Gastrocnemius medialis (tissue), 4 donors: Measurements from ENCODE around the gene NUDT12. TPM values are rescaled to one million over a fixed set of nuclear protein-coding genes. Genes with fewer than 3 reads are reported as not detected.

Experiments
- ATAC-seq, 2 donors: fragments of 150-250 bp; one replicate each; pipeline ENCODE4 v1.9.1; 2016
- DNase-seq, 2 donors: peaks; one replicate each; pipeline ENCODE4 v3.0.0-alpha.2; 2019
- H3K27ac ChIP-seq, 4 donors: fragments of 200-600 bp; sonication (generic); 1 replicate in 1 of 4; 2 replicates in 3 of 4; pipeline ENCODE4 v1.5.1; 2016 to 2018; ENCODE audit warnings: mild to moderate bottlenecking in 2 of 4, moderate library complexity in 1 of 4
- H3K27me3 ChIP-seq, 3 donors: fragments of 200-600 bp; sonication (generic) in 2 of 3; 1 replicate in 1 of 3; 2 replicates in 2 of 3; pipeline versions ENCODE4 v1.5.1 to v1.6.0; 2016 to 2019; ENCODE audit warnings: mild to moderate bottlenecking in 1 of 3, moderate library complexity in 1 of 3
- H3K36me3 ChIP-seq, 2 donors: fragments of 200-600 bp; sonication (generic) in 1 of 2; one replicate each; pipeline ENCODE4 v1.5.1; 2017 to 2018
- H3K4me1 ChIP-seq, 2 donors: fragments of 200-600 bp; sonication (generic) in 1 of 2; one replicate each; pipeline ENCODE4 v1.5.1; 2016 to 2017; ENCODE audit warnings: mild to moderate bottlenecking in 2 of 2
- H3K4me3 ChIP-seq, 4 donors: fragments of 200-600 bp; sonication (generic) in 3 of 4; 1 replicate in 1 of 4; 2 replicates in 3 of 4; pipeline ENCODE4 v1.5.1; 2016 to 2019; ENCODE audit warnings: mild to moderate bottlenecking in 2 of 4
- H3K9me3 ChIP-seq, 3 donors: fragments of 200-600 bp; sonication (generic) in 2 of 3; 1 replicate in 1 of 3; 2 replicates in 2 of 3; pipeline ENCODE4 v1.5.1; 2016 to 2019
- CTCF ChIP-seq, 5 experiments: fragments of 450-650 bp in 3 of 5; fragments of 200-600 bp in 2 of 5; sonication (generic) in 2 of 5; IDR thresholded peaks in 4 of 5; conservative IDR thresholded peaks in 1 of 5; 1 replicate in 4 of 5; 2 replicates in 1 of 5; pipeline ENCODE4 v1.5.1; 2016 to 2019; ENCODE audit warnings: antibody characterized with exemption in 5 of 5, mild to moderate bottlenecking in 3 of 5, moderate library complexity in 3 of 5
- POLR2A ChIP-seq, 2 donors: fragments of 450-650 bp; IDR thresholded peaks; one replicate each; pipeline ENCODE4 v1.6.1; 2017; ENCODE audit warnings: antibody characterized with exemption in 2 of 2, mild to moderate bottlenecking in 2 of 2, moderate library complexity in 2 of 2
- in situ Hi-C, 4 donors: fragments of 200-750 bp; cut with MboI; loops; one replicate each; pipeline versions ENCODE4 v1.15.0 to v1.8.0; 2017; ENCODE audit warnings: low sequenced_read_pairs in 4 of 4
- intact Hi-C: fragments of 100-400 bp; cut with DNase I; formaldehyde crosslinking; loops from one replicate; pipeline ENCODE4 v1.15.1; 2023; ENCODE audit warnings: low total_unique reads
- total RNA-seq, 4 donors: library from RNA; depleted of rRNA; stranded (reverse); fragments of >200 nt; gene quantifications; one replicate each; pipeline versions ENCODE4 v1.1.0 to v1.2.3, GENCODE V29; 2016

Gene NUDT12
- total RNA-seq, 4 donors from 2014 or later: 4.3 to 14.5 (median 11.6) TPM

DNA sequence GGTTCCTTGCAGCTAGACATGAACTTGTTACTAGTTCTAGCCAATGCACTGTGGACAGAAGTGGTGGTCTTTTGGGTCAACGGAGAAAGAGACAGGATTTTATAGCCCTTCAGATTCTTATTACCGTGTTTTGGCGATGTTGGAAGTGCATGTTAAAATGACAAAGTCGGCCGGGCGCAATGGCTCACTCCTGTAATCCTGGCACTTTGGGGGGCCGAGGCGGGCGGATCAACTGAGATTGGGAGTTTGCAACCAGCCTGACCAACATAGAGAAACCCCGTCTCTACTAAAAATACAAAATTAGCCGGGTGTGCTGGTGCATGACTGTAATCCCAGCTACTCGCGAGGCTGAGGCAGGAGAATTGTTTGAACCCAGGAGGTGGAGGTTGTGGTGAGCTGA is 9.1 kb upstream of the NUDT12 start:
- intact Hi-C loops (no loop called here), in situ Hi-C loops (no loop called here)
- Histone ChIP-seq H3K4me1 (no peaks in the 10 kb centered on the region), H3K36me3 (no peaks in the 10 kb centered on the region), H3K4me3 (no peak overlapping the region), H3K27me3 (no peaks in the 10 kb centered on the region), H3K27ac (no peak overlapping the region), H3K9me3 (no peaks in the 10 kb centered on the region)
- DNase-seq (no peak), ATAC-seq (no peak)
- TF ChIP-seq POLR2A (IDR thresholded peaks at IDR 0.05): no peak
- TF ChIP-seq CTCF (IDR thresholded peaks at IDR 0.05 in 4 of 5, conservative IDR thresholded peaks at IDR 0.05 in 1 of 5): no peak

- DNase-seq (no peak), ATAC-seq (no peak)
- no peak overlapping the region for H3K4me3 ChIP-seq
- no peaks in the 10 kb centered on the region for H3K27me3 ChIP-seq
- no peaks in the 10 kb centered on the region for H3K9me3 ChIP-seq
- H3K4me1 ChIP-seq: no peaks in the 10 kb centered on the region
- no peak for TF ChIP-seq CTCF (IDR thresholded peaks at IDR 0.05 in 4 of 5, conservative IDR thresholded peaks at IDR 0.05 in 1 of 5)
- H3K27ac ChIP-seq: no peak overlapping the region
- H3K36me3 ChIP-seq: no peaks in the 10 kb centered on the region
- intact Hi-C loops (no loop called here), in situ Hi-C loops (no loop called here)
These were observed 6.9 kb upstream of the NUDT12 start for GRCh38 chr5:103569313-103570060.

GRCh38 chr5:103565719-103566118 is 3.1 kb upstream of the NUDT12 start:
- intact Hi-C loops (no loop called here), in situ Hi-C loops (no loop called here)
- H3K36me3 ChIP-seq: no peaks in the 10 kb centered on the region
- peaks cover 8 to 16% of the 10 kb centered on the region in 2 donors for H3K4me1 ChIP-seq
- H3K9me3 ChIP-seq: no peaks in the 10 kb centered on the region
- DNase-seq (no peak), ATAC-seq (no peak)
- no peak overlapping the region for H3K27ac ChIP-seq
- no peak for TF ChIP-seq CTCF (IDR thresholded peaks at IDR 0.05 in 4 of 5, conservative IDR thresholded peaks at IDR 0.05 in 1 of 5)
- TF ChIP-seq POLR2A (IDR thresholded peaks at IDR 0.05): no peak
- no peaks in the 10 kb centered on the region for H3K27me3 ChIP-seq
- no peak overlapping the region for H3K4me3 ChIP-seq

GRCh38 chr5:103561685-103562452 is 720 bp downstream of the NUDT12 start:
- no peaks in the 10 kb centered on the region for H3K9me3 ChIP-seq
- H3K27me3 ChIP-seq: no peaks in the 10 kb centered on the region
- in situ Hi-C loops (no loop called here), intact Hi-C loops (loop anchor here (2.0 to 5.0 kb wide), 5 partner anchors 65 to 625 kb away; partner anchors contain the start of genes GIN1, MACIR and PPIP5K2)
- peaks cover 8 to 29% of the 10 kb centered on the region in 2 donors for H3K4me1 ChIP-seq
- ATAC-seq (peak; percentile 61), DNase-seq (peak in 1 of 2 donors; percentile 14)
- peak overlapping the region; percentile 91 to 97 (median 94) for H3K27ac ChIP-seq
- no peaks in the 10 kb centered on the region for H3K36me3 ChIP-seq
- TF ChIP-seq CTCF (IDR thresholded peaks at IDR 0.05 in 4 of 5, conservative IDR thresholded peaks at IDR 0.05 in 1 of 5) (no peak), POLR2A (IDR thresholded peaks at IDR 0.05) (no peak)
- H3K4me3 ChIP-seq: peak overlapping the region; percentile 71 to 96 (median 92)
